Mucosa of rectum (tissue), 2 donors: ENCODE data around the gene CGNL1.
A peak's percentile ranks its signal among the peaks of the same experiment; 100 is the strongest.

ENCODE experiments used
- H3K27ac ChIP-seq, 2 donors: one replicate each; pipeline ENCODE4 v1.7.0; 2013; ENCODE audit warnings: inconsistent platforms in 2 of 2, low read depth in 2 of 2, low read length in 2 of 2
- H3K27me3 ChIP-seq, 2 donors: one replicate each; pipeline ENCODE4 v1.7.0; 2013; ENCODE audit warnings: low read length in 2 of 2; ENCODE audit not compliant: control insufficient read depth in 2 of 2, insufficient read depth in 2 of 2
- H3K36me3 ChIP-seq, 2 donors: one replicate each; pipeline ENCODE4 v1.7.0; 2013; ENCODE audit warnings: low read length in 2 of 2; ENCODE audit not compliant: control insufficient read depth in 2 of 2, insufficient read depth in 2 of 2
- H3K4me1 ChIP-seq, 2 donors: one replicate each; pipeline ENCODE4 v1.7.0; 2013; ENCODE audit warnings: low read length in 2 of 2, mild to moderate bottlenecking in 1 of 2; ENCODE audit not compliant: control insufficient read depth in 2 of 2, insufficient read depth in 2 of 2
- H3K4me3 ChIP-seq, 2 donors: one replicate each; pipeline ENCODE4 v1.7.0; 2013; ENCODE audit warnings: low read length in 2 of 2
- H3K9ac ChIP-seq, 2 donors: one replicate each; pipeline ENCODE4 v1.7.0; 2013; ENCODE audit warnings: low read length in 2 of 2, low read depth in 1 of 2, mild to moderate bottlenecking in 1 of 2
- H3K9me3 ChIP-seq, 2 donors: one replicate each; pipeline ENCODE4 v1.7.0; 2013; ENCODE audit warnings: low read length in 2 of 2; ENCODE audit not compliant: control insufficient read depth in 2 of 2
- donor health status: healthy.
- donor health status: Normal muscosa, but diverticular disease.

The CGNL1 gene

DNA sequence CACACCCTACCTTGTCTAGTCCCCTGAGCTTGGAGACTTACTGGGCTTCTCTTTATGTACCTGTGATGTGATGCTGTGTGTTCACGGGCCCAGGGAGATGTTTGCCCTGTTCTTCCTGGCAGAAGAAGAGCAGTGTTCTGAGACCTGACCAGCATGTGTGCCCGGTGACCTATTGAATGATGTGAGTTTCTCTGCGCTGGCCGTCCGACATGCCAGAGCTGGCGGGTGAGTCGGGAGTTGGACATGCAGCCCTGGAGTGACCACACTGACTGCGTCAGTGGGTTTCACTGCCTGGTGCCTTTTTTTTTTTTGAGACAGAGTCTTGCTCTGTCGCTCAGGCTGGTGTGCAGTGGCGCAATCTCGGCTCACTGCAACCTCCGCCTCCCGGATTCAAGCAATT, 42.3 kb downstream of the CGNL1 start:
- Histone ChIP-seq H3K4me3 (no peak overlapping the region), H3K36me3 (no peaks in the 10 kb centered on the region), H3K27ac (no peak overlapping the region), H3K27me3 (no peaks in the 10 kb centered on the region), H3K9me3 (no peaks in the 10 kb centered on the region), H3K9ac (no peak overlapping the region), H3K4me1 (peaks cover 7 to 13% of the 10 kb centered on the region in 2 donors)

DNA sequence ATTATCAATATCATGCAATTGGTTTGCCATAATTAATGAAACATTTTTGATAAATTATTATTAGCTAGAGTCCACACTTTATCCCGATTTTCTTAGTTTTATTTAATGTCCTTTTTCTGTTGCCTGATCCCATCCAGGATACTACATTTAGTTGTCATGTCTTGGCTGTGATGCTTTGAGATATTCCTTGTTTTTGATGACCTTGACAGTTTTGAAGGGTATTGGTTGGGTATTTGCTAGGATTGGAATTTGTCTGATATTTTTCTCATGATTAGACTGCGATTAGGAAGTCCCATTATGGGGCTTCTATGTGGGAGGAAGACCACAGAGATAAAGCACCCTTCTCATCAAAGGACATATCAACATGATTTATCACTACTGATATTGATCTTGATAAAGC, 43.0 kb downstream of the CGNL1 start:
- no peaks in the 10 kb centered on the region for H3K9me3 ChIP-seq
- H3K36me3 ChIP-seq: no peaks in the 10 kb centered on the region
- no peak overlapping the region for H3K9ac ChIP-seq
- no peaks in the 10 kb centered on the region for H3K27me3 ChIP-seq
- peaks cover 7 to 13% of the 10 kb centered on the region in 2 donors for H3K4me1 ChIP-seq
- no peak overlapping the region for H3K4me3 ChIP-seq
- no peak overlapping the region for H3K27ac ChIP-seq

DNA sequence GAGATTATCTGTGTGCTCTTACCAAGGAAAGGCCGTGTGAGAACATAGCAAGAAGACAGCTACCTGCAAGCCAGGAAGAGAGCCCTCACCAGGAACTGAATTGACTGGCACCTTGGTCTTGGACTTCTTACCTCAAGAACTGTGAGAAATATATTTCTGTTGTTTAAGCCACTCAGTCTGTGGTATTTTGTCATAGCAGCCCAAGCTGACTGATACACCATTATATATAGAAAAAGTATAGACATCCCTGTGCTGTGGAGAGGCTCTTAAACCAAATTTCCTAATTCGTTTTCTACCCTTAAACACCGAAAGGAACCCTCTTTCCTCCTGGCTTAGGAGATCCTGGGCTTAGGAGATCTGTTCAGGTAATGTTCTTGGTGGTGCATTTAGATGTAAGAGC, 44.8 kb downstream of the CGNL1 start:
- Histone ChIP-seq H3K4me1 (peaks cover 7 to 13% of the 10 kb centered on the region in 2 donors), H3K9ac (peak overlapping the region in 1 of 2 donors; percentile 26), H3K4me3 (no peak overlapping the region), H3K36me3 (no peaks in the 10 kb centered on the region), H3K27me3 (no peaks in the 10 kb centered on the region), H3K9me3 (no peaks in the 10 kb centered on the region), H3K27ac (no peak overlapping the region)

DNA sequence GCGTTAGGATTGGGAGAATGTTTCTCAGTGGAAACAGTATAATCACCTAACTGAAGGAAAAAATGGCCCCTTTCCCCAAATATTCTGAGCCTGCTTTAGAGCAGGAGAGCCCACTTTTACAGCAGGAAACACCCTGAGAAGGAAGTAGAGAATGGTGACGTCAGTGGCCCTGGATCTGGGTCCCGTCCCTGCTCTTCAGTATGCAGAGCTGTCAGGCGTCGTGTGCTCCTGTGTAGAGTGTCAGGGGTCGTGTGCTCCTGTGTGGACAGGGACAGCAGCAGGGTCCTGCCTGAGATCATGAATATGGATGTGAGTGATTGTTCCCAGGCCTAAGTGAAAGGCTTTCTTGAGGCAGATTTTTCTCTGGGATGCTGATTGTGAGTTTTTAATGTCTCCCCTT, 45.2 kb downstream of the CGNL1 start:
- peak overlapping the region in 1 of 2 donors; percentile 26 for H3K9ac ChIP-seq
- peak overlapping the region in 1 of 2 donors; percentile 11 for H3K4me3 ChIP-seq
- no peak overlapping the region for H3K27ac ChIP-seq
- no peaks in the 10 kb centered on the region for H3K27me3 ChIP-seq
- no peaks in the 10 kb centered on the region for H3K36me3 ChIP-seq
- H3K4me1 ChIP-seq: peaks cover 7 to 13% of the 10 kb centered on the region in 2 donors
- no peaks in the 10 kb centered on the region for H3K9me3 ChIP-seq

DNA sequence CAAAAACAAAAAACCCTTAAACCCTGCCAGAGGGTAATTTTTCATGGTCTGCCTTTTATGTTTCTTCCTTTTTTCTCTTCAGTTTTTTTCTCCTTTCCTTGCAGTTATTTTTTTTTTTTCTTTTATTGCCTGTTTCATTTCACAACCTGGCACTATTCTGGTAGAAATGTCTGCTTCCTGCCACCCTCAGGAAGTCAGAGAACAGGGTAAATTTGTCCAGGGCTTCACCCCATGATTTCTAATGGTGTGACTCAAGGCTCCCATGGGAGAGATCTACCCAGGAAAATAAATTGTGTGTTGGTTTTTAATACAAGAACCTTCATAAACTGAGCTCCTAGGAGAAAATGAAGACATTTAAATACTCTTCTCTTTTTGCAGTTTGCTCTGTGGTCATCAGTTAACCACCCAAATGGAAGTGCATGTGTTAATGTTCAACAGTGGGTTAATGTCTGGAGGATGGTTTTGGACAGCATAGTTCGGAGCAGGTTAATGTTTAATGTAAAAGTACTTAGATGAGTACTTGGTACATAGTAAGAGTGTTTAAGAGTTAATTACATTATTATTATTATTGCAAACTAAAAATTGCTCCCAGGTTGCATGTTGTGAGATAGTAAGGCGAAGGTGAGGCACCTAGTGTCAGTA, 45.9 kb downstream of the CGNL1 start:
- Histone ChIP-seq H3K9ac (peak overlapping the region in 1 of 2 donors; percentile 26), H3K27me3 (no peaks in the 10 kb centered on the region), H3K4me1 (peaks cover 12 to 13% of the 10 kb centered on the region in 2 donors), H3K27ac (no peak overlapping the region), H3K9me3 (no peaks in the 10 kb centered on the region), H3K4me3 (no peak overlapping the region), H3K36me3 (no peaks in the 10 kb centered on the region)

DNA sequence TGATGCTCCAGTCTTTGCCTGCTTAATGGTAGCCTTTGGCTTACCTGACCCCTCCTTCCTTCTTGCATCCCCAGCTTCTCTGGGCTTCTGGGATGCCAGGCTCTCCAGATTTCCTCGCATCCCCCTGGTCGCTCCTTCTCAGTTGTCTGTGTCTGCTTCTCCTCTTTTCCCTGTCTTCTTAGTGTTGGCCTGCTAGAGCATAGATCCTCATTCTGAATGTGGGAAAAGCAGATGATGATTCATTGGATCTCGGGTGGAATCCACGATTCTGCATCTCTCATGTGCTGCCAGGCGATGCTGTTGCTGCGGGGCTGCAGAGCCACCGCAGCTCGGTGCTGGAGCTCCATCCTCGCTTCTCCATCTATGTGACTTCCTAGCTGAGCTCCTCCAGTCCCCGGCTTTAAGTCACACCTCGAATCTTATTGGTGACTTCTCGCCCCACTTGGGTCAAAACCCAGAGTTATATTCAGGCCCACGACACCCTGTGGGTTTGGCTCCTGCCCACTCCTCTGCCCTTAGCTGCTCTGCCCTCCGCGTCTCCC, 47.4 kb downstream of the CGNL1 start:
- H3K4me1 ChIP-seq: peaks cover 13 to 25% of the 10 kb centered on the region in 2 donors

DNA sequence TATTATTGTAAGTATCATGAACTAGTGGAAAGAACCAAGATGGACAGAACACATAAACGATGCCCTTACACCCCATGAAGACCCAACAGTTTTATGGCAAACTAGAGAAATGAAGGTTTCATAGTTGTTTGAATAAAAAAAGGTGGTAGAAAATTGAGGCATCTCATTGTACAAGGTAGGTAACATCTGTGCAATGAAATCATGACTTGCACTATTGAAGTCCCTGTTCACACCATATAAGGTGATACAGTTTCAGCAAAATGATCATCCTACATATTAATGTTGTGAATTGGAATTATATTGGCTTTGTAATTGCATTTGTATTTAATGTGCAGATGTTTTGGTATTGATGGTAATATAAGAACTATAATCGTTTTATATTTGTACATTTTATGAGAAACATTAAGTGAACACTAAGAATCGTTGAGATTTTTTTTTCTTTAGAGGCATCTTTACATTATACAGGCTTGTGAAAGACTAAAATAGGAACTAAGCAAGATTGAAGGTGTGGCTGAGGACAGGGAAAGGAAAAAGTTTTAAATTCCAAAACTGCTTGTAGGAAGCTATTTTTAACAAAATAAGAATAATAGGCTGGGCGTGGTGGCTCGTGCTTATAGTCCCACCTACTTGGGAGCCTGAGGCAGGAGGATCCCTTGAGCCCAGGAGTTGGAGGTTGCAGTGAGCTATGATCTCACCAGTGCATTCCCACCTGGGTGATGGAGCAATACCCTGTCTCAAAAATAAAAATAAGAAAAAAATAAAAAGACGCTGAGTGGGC, 48.5 kb downstream of the CGNL1 start:
- H3K4me3 ChIP-seq: no peak overlapping the region
- H3K27ac ChIP-seq: no peak overlapping the region
- no peaks in the 10 kb centered on the region for H3K9me3 ChIP-seq
- no peaks in the 10 kb centered on the region for H3K27me3 ChIP-seq
- H3K4me1 ChIP-seq: peaks cover 13 to 29% of the 10 kb centered on the region in 2 donors
- H3K9ac ChIP-seq: no peak overlapping the region
- no peaks in the 10 kb centered on the region for H3K36me3 ChIP-seq

More for the DNA sequence above, 47.4 kb downstream of the CGNL1 start:
- Histone ChIP-seq H3K36me3 (no peaks in the 10 kb centered on the region), H3K9me3 (no peaks in the 10 kb centered on the region), H3K27ac (no peak overlapping the region), H3K9ac (no peak overlapping the region), H3K27me3 (no peaks in the 10 kb centered on the region), H3K4me3 (no peak overlapping the region)

DNA sequence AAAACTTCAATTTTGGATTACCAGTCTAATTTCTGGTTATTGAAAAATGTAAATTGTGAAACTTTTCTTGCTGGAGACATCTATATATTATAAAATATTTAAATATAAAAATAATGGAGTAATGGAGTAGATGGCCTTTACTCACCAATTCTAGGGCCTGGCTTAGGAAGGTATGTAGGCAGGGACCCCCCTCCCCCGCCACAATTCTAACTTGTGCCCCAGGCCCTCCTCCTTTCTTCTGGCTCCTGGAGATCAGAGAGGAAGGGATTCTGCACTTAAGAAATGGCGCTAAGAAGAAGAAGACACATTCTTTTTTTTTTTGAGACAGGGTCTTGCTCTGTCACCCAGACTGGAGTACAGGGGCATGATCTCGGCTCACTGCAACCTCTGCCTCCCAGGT, 49.5 kb downstream of the CGNL1 start:
- Histone ChIP-seq H3K27me3 (no peaks in the 10 kb centered on the region), H3K4me1 (peaks cover 13 to 29% of the 10 kb centered on the region in 2 donors), H3K36me3 (no peaks in the 10 kb centered on the region), H3K27ac (no peak overlapping the region), H3K9ac (no peak overlapping the region), H3K4me3 (no peak overlapping the region), H3K9me3 (no peaks in the 10 kb centered on the region)

DNA sequence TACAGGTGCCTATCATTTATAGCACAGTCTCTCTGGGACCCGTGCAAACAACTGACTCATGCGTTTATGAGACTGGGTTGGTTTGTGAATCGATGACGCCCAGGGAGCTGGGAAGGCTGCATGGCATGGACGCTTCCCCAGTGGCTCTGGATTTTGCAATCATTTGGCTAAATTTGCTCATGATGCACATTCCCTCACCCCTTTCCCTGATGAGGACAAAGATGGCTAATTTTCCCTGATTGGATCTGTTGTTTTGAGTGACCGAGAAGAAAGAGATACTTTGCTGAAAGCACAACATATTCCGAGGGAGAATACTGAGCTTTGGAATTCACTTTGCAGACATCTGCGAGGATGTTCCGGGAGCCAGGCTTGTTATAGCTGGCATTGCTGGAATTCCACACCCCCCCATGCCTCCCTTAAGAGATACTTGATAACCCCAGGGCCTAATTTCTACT, 51.1 kb downstream of the CGNL1 start:
- Histone ChIP-seq H3K27me3 (no peaks in the 10 kb centered on the region), H3K9ac (no peak overlapping the region), H3K4me3 (no peak overlapping the region), H3K27ac (no peak overlapping the region), H3K36me3 (no peaks in the 10 kb centered on the region), H3K4me1 (peaks cover 2 to 21% of the 10 kb centered on the region in 2 donors), H3K9me3 (no peaks in the 10 kb centered on the region)

DNA sequence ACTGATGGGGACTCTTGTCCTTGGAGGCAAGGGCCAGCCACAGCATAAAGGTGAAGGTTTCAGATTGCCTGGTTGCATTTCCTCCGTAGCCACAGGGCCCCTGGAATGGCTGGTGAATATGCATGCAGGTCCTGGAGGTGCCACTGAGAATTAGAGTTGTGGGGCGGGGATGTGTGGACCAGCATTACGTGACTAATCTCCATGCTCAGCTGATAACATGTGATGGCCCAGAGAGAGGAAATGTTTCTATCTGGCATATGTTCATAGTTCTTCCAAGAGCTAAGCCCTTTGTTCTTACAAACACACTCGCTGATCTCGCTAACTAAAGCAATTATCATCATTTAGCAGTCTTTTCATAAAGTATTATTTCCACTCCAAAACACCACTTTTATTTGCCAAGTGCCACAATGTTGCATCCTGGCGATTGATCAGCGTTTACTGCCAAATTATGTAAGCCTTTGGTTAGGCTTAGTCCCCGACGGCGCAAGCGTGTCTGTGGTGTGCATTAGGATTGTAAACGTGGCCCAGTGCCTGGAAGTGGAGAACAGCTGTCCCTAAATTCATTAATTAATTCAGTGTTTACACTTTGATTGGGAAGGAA, 55.9 kb downstream of the CGNL1 start:
- no peak overlapping the region for H3K4me3 ChIP-seq
- no peak overlapping the region for H3K27ac ChIP-seq
- H3K36me3 ChIP-seq: no peaks in the 10 kb centered on the region

More for the DNA sequence above, 55.9 kb downstream of the CGNL1 start:
- peaks cover 0 to 16% of the 10 kb centered on the region in 2 donors for H3K4me1 ChIP-seq
- no peaks in the 10 kb centered on the region for H3K9me3 ChIP-seq
- no peaks in the 10 kb centered on the region for H3K27me3 ChIP-seq
- H3K9ac ChIP-seq: no peak overlapping the region
